ENCODE data around the gene ZNF287. TPM values are rescaled to one million over a fixed set of nuclear protein-coding genes. Genes with fewer than 3 reads are reported as not detected.
A peak's percentile ranks its signal among the peaks of the same experiment; 100 is the strongest.

The ZNF287 gene
- 14.3 and 15.4 TPM in 2 replicates for total RNA-seq

GRCh38 chr17:16568541-16569357 is at the start of gene ZNF287:
Gene ZNF287 (minus strand): TSS chr17:16569204. CDS start chr17:16567731, 1,473 bp downstream.
- peak within 1 kb of the TSS; percentile 94 for H3K27ac Mint-ChIP-seq
- no peaks in the 10 kb centered on the region for H3K9me3 Mint-ChIP-seq
- H3K36me3 Mint-ChIP-seq (ENCODE audit: low read depth) = peaks cover 17% of the 10 kb centered on the region
- peaks cover 14% of the 10 kb centered on the region for H3K4me1 Mint-ChIP-seq
- peak within 1 kb of the TSS; percentile 88 for H3K4me3 Mint-ChIP-seq
- ATAC-seq (ENCODE audit: low read depth) (peak; percentile 97), DNase-seq (peak; percentile 89)
- ChIA-PET POLR2A (interaction anchor here (0.6 to 2.0 kb wide), 6 partner anchors 15 to 188 kb away, joined by 3 to 26 read pairs (median 5); partner anchors contain the start of gene UBB), CTCF (interaction anchor here (1.0 to 2.1 kb wide), 3 partner anchors 16 to 21 kb away, joined by 4 to 6 read pairs (median 5); no protein-coding TSS in a partner anchor)
- no peak for TF ChIP-seq CTCF (IDR thresholded peaks at IDR 0.05)
- intact Hi-C loops (cut with micrococcal nuclease) = loop anchor here (1.0 to 2.0 kb wide), 5 partner anchors 16 to 188 kb away; partner anchors contain the start of gene ZNF624
- no peaks in the 10 kb centered on the region for H3K27me3 Mint-ChIP-seq

DNA sequence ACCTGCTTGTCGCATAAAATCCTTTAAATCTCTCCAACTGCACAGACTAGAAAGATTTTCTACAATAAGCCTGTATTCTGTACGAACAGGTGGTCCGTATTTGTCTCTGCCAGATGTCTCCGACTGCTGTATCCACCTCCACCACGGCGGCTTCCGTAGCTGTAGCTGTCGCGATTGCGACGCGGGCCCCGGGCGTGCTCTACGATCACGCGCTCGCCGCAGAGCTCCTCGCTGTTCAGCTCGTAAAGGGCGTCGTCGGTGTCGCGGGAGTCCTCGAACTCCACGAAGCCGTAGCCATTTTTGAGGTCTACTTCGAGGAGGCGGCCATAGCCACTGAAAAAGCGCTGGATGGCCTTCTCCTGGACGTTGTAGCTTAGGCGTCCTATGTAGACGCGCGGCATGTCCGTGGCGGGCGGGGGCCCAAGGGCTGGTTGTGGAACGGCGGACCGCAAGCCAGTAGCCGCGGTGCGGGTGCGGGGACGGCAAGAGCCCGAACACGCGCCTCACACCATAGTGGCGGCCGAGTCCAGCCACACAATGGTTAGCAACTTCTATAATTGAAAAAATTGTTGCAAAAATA is 48.6 kb upstream of the ZNF287 start:
- no peak for TF ChIP-seq CTCF (IDR thresholded peaks at IDR 0.05)
- CTCF ChIA-PET = no interaction called here
- ATAC-seq (ENCODE audit: low read depth) (no peak), DNase-seq (no peak)
- intact Hi-C loops (cut with micrococcal nuclease) = no loop called here
- Mint-ChIP-seq H3K4me1 (no peaks in the 10 kb centered on the region), H3K4me3 (no peak overlapping the region), H3K27me3 (no peaks in the 10 kb centered on the region), H3K36me3 (ENCODE audit: low read depth) (peaks cover 24% of the 10 kb centered on the region), H3K9me3 (peaks cover 45% of the 10 kb centered on the region), H3K27ac (no peak overlapping the region)
- POLR2A ChIA-PET = no interaction called here

GRCh38 chr17:16599537-16599936 is 30.5 kb upstream of the ZNF287 start:
- CTCF ChIA-PET = no interaction called here
- peaks cover 15% of the 10 kb centered on the region for H3K9me3 Mint-ChIP-seq
- H3K4me3 Mint-ChIP-seq = no peak overlapping the region
- no peaks in the 10 kb centered on the region for H3K4me1 Mint-ChIP-seq
- no peak overlapping the region for H3K27ac Mint-ChIP-seq
- DNase-seq (no peak), ATAC-seq (ENCODE audit: low read depth) (no peak)
- intact Hi-C loops (cut with micrococcal nuclease) = no loop called here
- POLR2A ChIA-PET = no interaction called here
- H3K27me3 Mint-ChIP-seq = peaks cover 10% of the 10 kb centered on the region
- no peak for TF ChIP-seq CTCF (IDR thresholded peaks at IDR 0.05)
- H3K36me3 Mint-ChIP-seq (ENCODE audit: low read depth) = no peaks in the 10 kb centered on the region

- CTCF ChIA-PET = interaction anchor here (2.0 kb wide), 1 partner anchor 9 kb away, joined by 5 read pairs; no protein-coding TSS in a partner anchor
- H3K27me3 Mint-ChIP-seq = peaks cover 23% of the 10 kb centered on the region
These were observed 24.5 kb upstream of the ZNF287 start for GRCh38 chr17:16593356-16594102.

More at GRCh38 chr17:16593356-16594102, 24.5 kb upstream of the ZNF287 start:
- DNase-seq (no peak), ATAC-seq (ENCODE audit: low read depth) (no peak)
- intact Hi-C loops (cut with micrococcal nuclease) = no loop called here
- Mint-ChIP-seq H3K4me1 (peaks cover 2% of the 10 kb centered on the region), H3K9me3 (no peaks in the 10 kb centered on the region), H3K36me3 (ENCODE audit: low read depth) (no peaks in the 10 kb centered on the region), H3K4me3 (no peak overlapping the region), H3K27ac (no peak overlapping the region)
- POLR2A ChIA-PET = no interaction called here
- TF ChIP-seq CTCF (IDR thresholded peaks at IDR 0.05) = no peak
